Activated naive CD8-positive, alpha-beta T cell treated with anti-CD3 and anti-CD28 coated beads, Interleukin-2, amount 10 ng/mL, durations not matched to agents 7 days and 5 days (primary cell): ENCODE measurements around the gene BCL11B. TPM values are rescaled to one million over a fixed set of nuclear protein-coding genes. Genes with fewer than 3 reads are reported as not detected.
"Not testable (repeated sequence)": the region's sequence is repeated elsewhere in the genome, so short reads cannot be mapped to it uniquely, and the experiment has no call there.

Experiments used
- ATAC-seq: fragments of 150-1000 bp; cut with Tn5 transposase; one replicate; pipeline ENCODE4 v1.10.0; 2021; ENCODE audit warnings: low read depth, moderate library complexity
- POLR2A ChIA-PET: fragments of 350-600 bp; sonication (Branson Sonifier 250); formaldehyde crosslinking; loops from one replicate; lab custom pipeline; 2021; ENCODE audit warnings: antibody characterized with exemption; lab: Charles Lee
- DNase-seq: peaks from one replicate; pipeline ENCODE4 v3.0.0; 2021
- H3K27ac Mint-ChIP-seq: one replicate; pipeline ENCODE4 v1.8.0; 2022; ENCODE audit warnings: mild to moderate bottlenecking, mixed read lengths
- H3K27me3 Mint-ChIP-seq: one replicate; pipeline ENCODE4 v1.8.0; 2022; ENCODE audit warnings: mild to moderate bottlenecking, moderate library complexity, mixed read lengths
- H3K36me3 Mint-ChIP-seq: one replicate; pipeline ENCODE4 v1.8.0; 2021; ENCODE audit warnings: mild to moderate bottlenecking, mixed read lengths
- H3K4me1 Mint-ChIP-seq: one replicate; pipeline ENCODE4 v1.8.0; 2021; ENCODE audit warnings: mixed read lengths
- H3K4me3 Mint-ChIP-seq: one replicate; pipeline ENCODE4 v1.8.0; 2022; ENCODE audit warnings: mild to moderate bottlenecking, moderate library complexity, mixed read lengths
- H3K9me3 Mint-ChIP-seq: one replicate; pipeline ENCODE4 v1.8.0; 2021; ENCODE audit warnings: mixed read lengths
- total RNA-seq, 2 experiments: library from RNA; stranded (reverse); gene quantifications; one replicate each; pipeline ENCODE4 v1.2.3, GENCODE V29; 2021

BCL11B gene
- total RNA-seq, 2 experiments from 2014 or later, result 99.5 to 104 TPM

DNA sequence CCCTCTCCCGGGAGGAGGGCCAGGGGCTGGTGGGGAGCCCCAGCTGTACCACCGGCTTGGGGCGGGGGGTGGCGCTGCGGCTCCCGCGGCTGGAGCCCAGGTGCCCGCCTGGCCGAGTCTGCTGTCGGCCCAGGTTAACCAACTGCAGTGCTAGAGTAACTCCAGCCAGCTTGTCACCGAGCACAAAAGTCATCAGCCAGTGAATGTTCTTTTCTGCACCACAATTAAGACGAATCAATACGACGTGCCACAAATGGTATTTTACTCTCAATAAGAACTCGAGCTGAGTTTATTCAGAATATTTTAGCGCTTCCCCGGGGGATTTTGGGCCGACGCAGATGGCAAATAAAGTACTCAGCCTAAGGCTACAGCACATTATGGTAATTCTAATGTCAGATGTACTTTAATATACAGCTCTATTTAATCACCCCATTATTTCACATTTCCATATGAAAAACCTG is 83.2 kb downstream of the BCL11B start:
- POLR2A ChIA-PET, result interaction anchor here (0.6 to 5.3 kb wide), 20 partner anchors 9 to 1168 kb away, joined by 3 to 49 read pairs (median 4); partner anchors contain the start of gene BCL11B
- peak; percentile 7 for ATAC-seq
- H3K4me1 Mint-ChIP-seq, result peaks cover 89% of the 10 kb centered on the region
- H3K4me3 Mint-ChIP-seq, result peak overlapping the region; percentile 87
- H3K27me3 Mint-ChIP-seq, result no peaks in the 10 kb centered on the region
- no peaks in the 10 kb centered on the region for H3K9me3 Mint-ChIP-seq
- DNase-seq, result peak; percentile 69
- H3K27ac Mint-ChIP-seq, result peak overlapping the region; percentile 95
- H3K36me3 Mint-ChIP-seq, result peaks cover 14% of the 10 kb centered on the region

DNA sequence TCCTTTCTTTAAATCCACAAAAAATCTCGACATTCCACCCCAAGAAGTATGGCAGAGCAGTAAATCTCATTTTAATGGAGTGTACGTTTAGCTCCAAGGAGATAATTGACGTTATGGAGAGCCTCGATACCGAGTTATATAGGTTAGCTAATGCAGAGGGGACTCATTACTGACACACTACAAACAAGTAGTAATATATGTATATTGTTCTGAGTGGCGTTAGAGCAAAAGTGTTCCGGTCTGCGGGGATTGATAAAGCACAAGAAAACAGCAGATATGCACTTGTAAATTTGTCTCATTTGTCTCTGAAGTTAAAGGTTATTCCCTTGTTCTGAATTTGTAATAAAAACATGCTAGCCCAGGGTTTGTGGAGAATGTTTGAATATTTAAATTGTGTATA is 84.1 kb downstream of the BCL11B start:
- peak overlapping the region; percentile 72 for H3K4me3 Mint-ChIP-seq
- H3K36me3 Mint-ChIP-seq, result peaks cover 16% of the 10 kb centered on the region
- DNase-seq, result no peak
- H3K27ac Mint-ChIP-seq, result peak overlapping the region; percentile 95
- H3K9me3 Mint-ChIP-seq, result no peaks in the 10 kb centered on the region
- POLR2A ChIA-PET, result interaction anchor here (0.7 to 5.3 kb wide), 9 partner anchors 9 to 1080 kb away, joined by 3 to 49 read pairs (median 4); partner anchors contain the start of gene BCL11B
- no peak for ATAC-seq
- peaks cover 89% of the 10 kb centered on the region for H3K4me1 Mint-ChIP-seq
- H3K27me3 Mint-ChIP-seq, result no peaks in the 10 kb centered on the region

DNA sequence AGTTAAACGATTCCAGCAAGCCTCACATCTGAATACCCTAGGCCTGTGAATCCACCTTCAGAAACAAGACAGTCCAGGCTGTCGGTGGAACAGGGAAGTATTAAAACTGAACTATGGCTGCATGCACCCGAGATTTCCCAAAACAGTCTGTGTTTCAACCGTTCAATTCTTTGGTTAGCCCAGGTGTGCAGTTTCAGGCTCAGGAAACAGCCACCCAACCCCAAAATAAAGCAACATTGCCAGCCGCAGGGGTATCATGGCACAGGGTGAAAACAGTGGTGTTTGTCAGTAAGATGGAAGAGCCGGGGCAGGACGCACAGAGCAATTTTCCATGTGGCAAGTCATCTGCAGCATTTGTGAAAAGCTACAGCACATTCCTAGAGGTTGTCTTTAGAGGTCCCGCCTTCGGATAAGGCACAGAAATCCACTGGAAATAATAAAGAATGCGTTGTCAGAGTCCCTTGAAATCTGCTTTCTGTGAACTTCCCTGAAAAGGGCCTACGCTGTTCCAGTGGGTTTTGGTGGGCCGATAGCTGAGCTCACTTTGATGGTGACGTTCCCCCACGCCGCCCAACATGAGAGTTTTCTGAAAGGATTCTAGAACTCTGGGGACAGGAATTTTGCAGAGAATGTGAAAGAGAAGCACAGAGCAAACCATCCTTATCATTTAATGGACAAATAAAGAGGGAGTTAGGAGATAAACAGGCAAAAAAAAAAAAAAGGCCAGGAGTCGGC is 84.9 kb downstream of the BCL11B start:
- H3K4me3 Mint-ChIP-seq, result peak overlapping the region; percentile 72

DNA sequence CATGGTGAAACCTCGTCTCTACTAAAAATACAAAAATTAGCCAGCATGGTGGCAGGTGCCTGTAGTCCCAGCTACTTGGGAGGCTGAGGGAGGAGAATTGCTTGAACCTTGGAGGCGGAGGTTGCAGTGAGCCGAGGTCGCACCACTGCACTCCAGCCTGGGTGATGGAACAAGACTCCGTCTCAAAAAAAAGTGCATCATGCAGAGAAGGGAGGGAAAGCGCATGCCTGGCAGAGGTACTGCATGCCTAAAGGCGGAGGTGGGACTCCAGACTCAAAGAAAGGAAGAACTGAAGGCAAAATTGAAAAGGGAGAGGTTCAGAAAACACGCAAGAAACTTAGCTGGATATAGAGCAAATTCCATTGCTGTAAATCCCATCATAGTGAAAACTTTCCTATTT is 85.7 kb downstream of the BCL11B start:
- not testable (repeated sequence) for ATAC-seq, H3K27me3 Mint-ChIP-seq, H3K9me3 Mint-ChIP-seq, DNase-seq
- Mint-ChIP-seq H3K4me1 (peaks cover 93% of the 10 kb centered on the region), H3K36me3 (peaks cover 19% of the 10 kb centered on the region), H3K4me3 (peak overlapping the region; percentile 72), H3K27ac (peak overlapping the region; percentile 95)
- POLR2A ChIA-PET, result interaction anchor here (3.7 kb wide), 1 partner anchor 81 kb away, joined by 36 read pairs; no protein-coding TSS in a partner anchor

More for the DNA sequence above, 84.9 kb downstream of the BCL11B start:
- DNase-seq (peak; percentile 32), ATAC-seq (no peak)
- Mint-ChIP-seq H3K4me1 (peaks cover 90% of the 10 kb centered on the region), H3K9me3 (no peaks in the 10 kb centered on the region), H3K36me3 (peaks cover 16% of the 10 kb centered on the region), H3K27ac (peak overlapping the region; percentile 95), H3K27me3 (no peaks in the 10 kb centered on the region)
- POLR2A ChIA-PET, result interaction anchor here (0.7 to 5.3 kb wide), 8 partner anchors 9 to 1079 kb away, joined by 3 to 49 read pairs (median 9); partner anchors contain the start of gene BCL11B

DNA sequence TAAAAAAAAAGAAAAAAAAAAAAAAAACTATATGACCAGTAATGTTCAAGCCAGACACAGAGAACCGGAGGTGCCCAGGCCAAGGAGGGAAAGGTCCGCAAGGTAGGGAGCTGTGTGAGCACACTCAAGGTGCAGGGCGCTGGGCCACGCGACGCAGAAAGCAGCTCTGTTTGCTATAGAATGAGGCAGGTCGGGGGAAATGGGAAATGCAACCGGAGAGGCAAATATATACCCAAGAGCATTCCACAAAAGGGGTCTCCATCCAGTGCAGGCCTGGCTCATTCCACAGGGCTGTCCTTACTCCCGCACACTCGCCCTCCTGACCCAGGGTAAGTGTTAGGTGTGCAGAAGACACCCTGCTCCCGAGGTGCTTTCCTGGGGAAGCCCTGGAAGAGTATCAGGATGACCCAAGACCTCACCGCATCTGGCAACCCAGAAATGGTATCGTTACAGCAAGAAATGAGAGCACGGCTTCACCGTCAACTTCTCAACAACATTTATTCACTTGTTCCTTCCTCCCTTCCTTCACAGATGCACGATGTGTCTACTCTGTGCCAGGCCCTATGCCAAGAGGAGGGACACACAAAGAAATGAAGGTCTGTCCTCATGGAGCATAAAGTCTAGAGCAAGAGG is 86.4 kb downstream of the BCL11B start:
- peak; percentile 43 for DNase-seq
- Mint-ChIP-seq H3K27me3 (no peaks in the 10 kb centered on the region), H3K4me1 (peaks cover 93% of the 10 kb centered on the region), H3K36me3 (peaks cover 19% of the 10 kb centered on the region), H3K9me3 (no peaks in the 10 kb centered on the region), H3K27ac (peak overlapping the region; percentile 95), H3K4me3 (peak overlapping the region; percentile 72)
- ATAC-seq, result no peak
- POLR2A ChIA-PET, result interaction anchor here (0.7 to 2.8 kb wide), 5 partner anchors 20 to 1045 kb away, joined by 3 to 15 read pairs (median 4); no protein-coding TSS in a partner anchor

DNA sequence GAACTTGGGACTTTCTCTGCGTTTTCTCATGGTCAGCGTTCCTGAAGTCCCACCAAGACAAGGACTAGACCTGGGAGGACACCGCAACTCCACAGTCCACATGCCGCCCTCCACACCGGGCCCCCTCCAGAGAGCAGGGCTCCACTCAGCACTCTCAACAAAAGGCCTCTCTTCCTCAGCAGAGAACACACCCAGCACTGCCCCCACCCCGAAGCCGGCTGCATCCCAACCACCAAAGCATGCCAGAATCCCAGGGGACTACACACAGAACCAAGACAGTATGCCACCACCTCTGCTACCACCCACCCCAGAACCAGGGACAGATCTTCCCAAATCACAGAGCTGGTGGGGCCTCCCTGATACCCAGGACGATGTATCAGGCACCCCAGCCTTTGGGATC is 88.3 kb downstream of the BCL11B start:
- Mint-ChIP-seq H3K4me3 (peak overlapping the region; percentile 72), H3K27me3 (no peaks in the 10 kb centered on the region), H3K4me1 (peaks cover 93% of the 10 kb centered on the region), H3K27ac (peak overlapping the region; percentile 95), H3K9me3 (no peaks in the 10 kb centered on the region), H3K36me3 (peaks cover 21% of the 10 kb centered on the region)
- POLR2A ChIA-PET, result interaction anchor here (1.2 to 2.8 kb wide), 3 partner anchors 23 to 83 kb away, joined by 3 to 15 read pairs (median 3); no protein-coding TSS in a partner anchor
- ATAC-seq, result no peak
- no peak for DNase-seq

DNA sequence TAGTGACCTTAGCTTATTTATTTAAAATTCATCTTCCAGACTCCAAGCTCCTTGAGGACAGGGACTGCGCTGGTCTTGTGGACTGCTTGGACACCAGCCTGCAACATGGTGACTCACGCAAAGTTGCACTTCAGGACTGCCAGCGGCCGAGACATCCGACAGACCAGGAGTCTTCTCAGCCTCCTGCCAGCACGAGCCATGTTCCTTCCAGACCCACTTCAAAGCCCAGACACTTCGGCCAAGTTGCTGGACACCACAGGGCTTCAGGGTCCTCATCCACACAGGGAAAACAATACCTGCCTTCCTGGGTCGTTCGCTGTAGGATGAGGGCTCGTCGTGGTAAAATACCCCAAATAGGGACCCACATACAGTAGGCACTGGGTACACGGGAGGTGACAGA is 88.7 kb downstream of the BCL11B start:
- POLR2A ChIA-PET, result interaction anchor here (2.8 kb wide), 1 partner anchor 84 kb away, joined by 15 read pairs; no protein-coding TSS in a partner anchor
- H3K4me1 Mint-ChIP-seq, result peaks cover 96% of the 10 kb centered on the region
- no peak for ATAC-seq
- H3K4me3 Mint-ChIP-seq, result peak overlapping the region; percentile 72
- peak overlapping the region; percentile 95 for H3K27ac Mint-ChIP-seq
- H3K36me3 Mint-ChIP-seq, result peaks cover 22% of the 10 kb centered on the region
- H3K9me3 Mint-ChIP-seq, result no peaks in the 10 kb centered on the region
- no peaks in the 10 kb centered on the region for H3K27me3 Mint-ChIP-seq
- DNase-seq, result no peak

DNA sequence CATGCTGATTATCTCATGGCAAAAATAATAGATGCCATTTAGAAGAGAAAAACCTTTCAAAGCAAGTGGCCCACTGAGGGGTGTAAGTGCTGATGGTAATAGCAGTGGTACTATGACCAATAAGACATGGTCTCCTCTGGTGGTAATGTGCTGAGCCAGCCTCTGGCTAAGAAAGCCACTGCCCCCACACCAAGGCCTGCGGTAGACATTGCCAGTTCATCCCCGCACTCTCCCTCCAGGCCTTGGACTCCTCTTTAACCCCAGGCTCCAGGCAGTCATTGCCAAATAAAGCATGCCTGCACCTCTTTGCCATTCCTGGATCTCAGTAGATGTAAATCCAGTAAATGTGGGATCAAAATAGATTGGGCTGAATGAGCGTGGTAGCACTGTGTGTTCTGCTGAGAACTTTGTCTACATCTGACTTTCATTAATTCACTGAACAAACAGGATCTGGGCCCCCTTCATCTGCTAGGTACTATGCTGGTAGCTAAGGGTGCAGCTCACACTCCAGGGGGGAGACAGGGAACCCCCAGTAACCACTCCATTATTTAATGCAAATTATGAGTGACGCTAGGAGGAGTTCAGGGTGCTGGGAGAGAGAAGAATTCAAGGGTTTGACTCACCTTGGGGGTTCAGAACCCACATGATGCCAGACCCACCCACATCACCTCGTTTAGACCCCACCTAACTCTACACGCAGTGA is 89.3 kb downstream of the BCL11B start:
- DNase-seq, result no peak
- H3K4me1 Mint-ChIP-seq, result peaks cover 96% of the 10 kb centered on the region
- H3K9me3 Mint-ChIP-seq, result no peaks in the 10 kb centered on the region
- peaks cover 22% of the 10 kb centered on the region for H3K36me3 Mint-ChIP-seq
- peak overlapping the region; percentile 72 for H3K4me3 Mint-ChIP-seq
- ATAC-seq, result no peak
- POLR2A ChIA-PET, result interaction anchor here (1.0 to 2.8 kb wide), 2 partner anchors 84 to 1204 kb away, joined by 3 to 15 read pairs; no protein-coding TSS in a partner anchor
- H3K27me3 Mint-ChIP-seq, result no peaks in the 10 kb centered on the region
- peak overlapping the region; percentile 95 for H3K27ac Mint-ChIP-seq

DNA sequence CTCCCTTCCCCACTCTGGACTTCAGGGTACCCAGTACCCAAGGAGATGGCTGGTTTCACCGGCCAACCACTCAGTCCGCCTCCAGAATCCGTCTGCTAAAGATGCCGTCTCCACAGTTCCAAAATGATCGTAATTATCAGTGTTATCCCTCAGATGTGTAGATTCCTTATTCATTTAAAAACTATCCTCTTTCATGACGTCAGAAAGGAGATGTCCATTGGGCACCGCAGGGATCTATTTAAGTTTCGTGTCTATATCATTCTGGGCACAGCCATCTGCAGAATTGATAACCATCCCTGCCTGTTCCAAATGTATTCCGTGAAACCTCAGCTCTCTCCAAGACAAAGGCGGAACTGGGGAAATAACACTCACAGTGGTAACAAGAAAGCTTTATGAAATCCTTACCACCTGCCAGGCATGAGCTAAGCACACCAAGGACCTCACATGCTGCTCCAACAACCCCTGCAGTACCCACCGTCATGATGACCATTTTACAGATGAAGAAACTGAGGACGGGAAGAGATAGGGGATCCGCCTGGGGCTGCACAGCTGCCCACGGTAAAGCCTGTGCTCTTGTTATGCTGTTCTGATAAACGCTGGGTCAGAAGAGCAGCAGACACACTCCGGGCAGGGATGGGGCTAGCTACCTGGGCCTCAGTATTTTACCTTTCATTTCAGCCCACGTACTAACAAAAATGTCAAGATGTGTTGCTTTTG is 90.0 kb downstream of the BCL11B start:
- Mint-ChIP-seq H3K9me3 (no peaks in the 10 kb centered on the region), H3K27me3 (no peaks in the 10 kb centered on the region), H3K36me3 (peaks cover 20% of the 10 kb centered on the region), H3K4me3 (peak overlapping the region; percentile 72), H3K4me1 (peaks cover 92% of the 10 kb centered on the region), H3K27ac (peak overlapping the region; percentile 88)
- POLR2A ChIA-PET, result interaction anchor here (1.0 kb wide), 1 partner anchor 1203 kb away, joined by 3 read pairs; no protein-coding TSS in a partner anchor
- DNase-seq (peak; percentile 23), ATAC-seq (no peak)

DNA sequence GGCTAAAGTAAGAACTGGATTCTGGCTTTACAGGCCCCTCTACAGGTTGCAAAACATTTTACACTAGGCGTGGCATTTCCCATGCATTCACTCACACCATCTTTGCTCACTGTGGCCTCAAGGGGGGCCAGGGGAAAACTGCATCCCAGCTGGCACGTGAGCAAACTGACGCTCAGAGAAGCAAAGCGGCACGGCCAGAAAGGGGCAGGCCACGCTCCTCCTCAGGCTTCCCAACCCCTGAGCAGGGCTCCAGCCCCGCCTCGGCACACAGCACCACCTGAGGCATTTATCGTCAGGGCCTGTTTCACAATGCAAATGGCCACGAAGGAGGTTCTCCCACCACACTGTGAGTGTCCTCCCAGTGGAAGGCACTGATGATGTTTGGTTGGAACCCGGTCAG is 90.8 kb downstream of the BCL11B start:
- peaks cover 91% of the 10 kb centered on the region for H3K4me1 Mint-ChIP-seq
- POLR2A ChIA-PET, result no interaction called here
- H3K4me3 Mint-ChIP-seq, result peak overlapping the region; percentile 72

DNA sequence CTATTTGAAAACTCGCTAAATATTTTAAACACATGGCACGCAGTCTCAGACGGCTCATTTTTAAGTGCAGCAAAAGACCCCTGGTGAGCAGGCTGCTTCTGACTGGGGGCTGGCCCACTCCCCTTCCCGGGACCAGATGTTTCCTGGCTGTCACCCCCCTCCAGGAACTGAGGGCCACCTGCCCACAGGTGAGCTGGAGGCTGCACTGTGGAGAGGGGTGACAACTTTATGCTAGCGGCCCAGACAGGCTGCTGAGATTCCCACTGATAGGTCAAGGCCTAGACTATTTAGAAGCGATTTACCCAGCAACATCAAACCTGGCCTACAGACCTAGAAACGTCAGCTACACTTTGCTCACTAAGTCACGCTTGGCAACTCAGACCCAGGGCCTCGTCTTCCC is 92.1 kb downstream of the BCL11B start:
- peaks cover 78% of the 10 kb centered on the region for H3K4me1 Mint-ChIP-seq
- H3K4me3 Mint-ChIP-seq, result peak overlapping the region; percentile 72
- peak overlapping the region; percentile 88 for H3K27ac Mint-ChIP-seq
- ATAC-seq, result peak; percentile 9
- peaks cover 26% of the 10 kb centered on the region for H3K36me3 Mint-ChIP-seq
- H3K9me3 Mint-ChIP-seq, result no peaks in the 10 kb centered on the region
- no peaks in the 10 kb centered on the region for H3K27me3 Mint-ChIP-seq
- DNase-seq, result no peak
- POLR2A ChIA-PET, result interaction anchor here (0.6 to 1.3 kb wide), 5 partner anchors 9 to 1040 kb away, joined by 3 to 6 read pairs (median 3); no protein-coding TSS in a partner anchor

More for the DNA sequence above, 90.8 kb downstream of the BCL11B start:
- H3K36me3 Mint-ChIP-seq, result peaks cover 25% of the 10 kb centered on the region
- no peaks in the 10 kb centered on the region for H3K27me3 Mint-ChIP-seq
- peak overlapping the region; percentile 88 for H3K27ac Mint-ChIP-seq
- H3K9me3 Mint-ChIP-seq, result no peaks in the 10 kb centered on the region
- ATAC-seq (peak; percentile 16), DNase-seq (peak; percentile 44)

DNA sequence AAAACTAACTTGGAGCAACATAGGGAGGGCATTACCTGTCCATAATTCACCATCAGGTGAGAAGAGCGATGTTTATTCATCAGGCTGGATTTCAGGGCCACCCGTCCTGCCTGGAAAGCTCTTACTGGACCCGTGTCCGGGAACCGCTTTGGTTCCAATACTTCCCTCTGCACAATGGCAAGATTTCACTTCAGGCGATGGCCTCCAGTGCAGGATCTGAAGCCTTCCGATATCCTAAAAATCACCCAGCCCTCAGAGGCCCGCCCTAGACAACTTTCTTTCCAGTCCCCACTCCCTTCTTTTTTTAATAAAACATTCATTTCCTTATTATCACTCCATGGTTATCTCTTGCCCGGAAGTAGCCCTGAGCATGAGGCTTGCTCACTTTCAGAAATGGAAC is 92.5 kb downstream of the BCL11B start:
- Mint-ChIP-seq H3K27ac (peak overlapping the region; percentile 88), H3K27me3 (no peaks in the 10 kb centered on the region), H3K4me1 (peaks cover 74% of the 10 kb centered on the region), H3K9me3 (no peaks in the 10 kb centered on the region), H3K4me3 (peak overlapping the region; percentile 72), H3K36me3 (peaks cover 26% of the 10 kb centered on the region)
- ATAC-seq, result no peak
- no peak for DNase-seq
- POLR2A ChIA-PET, result interaction anchor here (0.6 to 1.5 kb wide), 10 partner anchors 10 to 1040 kb away, joined by 3 to 7 read pairs (median 4); no protein-coding TSS in a partner anchor
